Spleen (tissue), 7 donors: Measurements from ENCODE around the gene FSTL4.

Experiments
- CTCF ChIP-seq, 11 experiments: fragments of 200-600 bp in 7 of 11; fragments of 450-650 bp in 4 of 11; sonication (generic) in 4 of 11; IDR thresholded peaks in 8 of 11; conservative IDR thresholded peaks in 3 of 11; 1 replicate in 7 of 11; 2 replicates in 4 of 11; pipeline versions ENCODE4 v1.4.0 to v1.8.0; 2016 to 2021; ENCODE audit warnings: antibody characterized with exemption in 11 of 11, inconsistent platforms in 4 of 11, mild to moderate bottlenecking in 1 of 11
- POLR2A ChIP-seq, 3 donors: fragments of 450-650 bp; IDR thresholded peaks; one replicate each; pipeline ENCODE4 v1.5.1; 2017; ENCODE audit warnings: antibody characterized with exemption in 3 of 3, mild to moderate bottlenecking in 1 of 3
- POLR2AphosphoS5 ChIP-seq, 3 donors: sonication (generic); formaldehyde crosslinking; IDR thresholded peaks; one replicate each; pipeline ENCODE4 v1.5.1; 2017; ENCODE audit warnings: antibody characterized with exemption in 3 of 3
- donor health status: DM: no; HTN: no; CAD: no; lungs with moderate emphysema.
- donor health status: DM: no; HTN: no; CAD: no.
- donor health status: DM: no; HTN: no; CAD: no.

DNA sequence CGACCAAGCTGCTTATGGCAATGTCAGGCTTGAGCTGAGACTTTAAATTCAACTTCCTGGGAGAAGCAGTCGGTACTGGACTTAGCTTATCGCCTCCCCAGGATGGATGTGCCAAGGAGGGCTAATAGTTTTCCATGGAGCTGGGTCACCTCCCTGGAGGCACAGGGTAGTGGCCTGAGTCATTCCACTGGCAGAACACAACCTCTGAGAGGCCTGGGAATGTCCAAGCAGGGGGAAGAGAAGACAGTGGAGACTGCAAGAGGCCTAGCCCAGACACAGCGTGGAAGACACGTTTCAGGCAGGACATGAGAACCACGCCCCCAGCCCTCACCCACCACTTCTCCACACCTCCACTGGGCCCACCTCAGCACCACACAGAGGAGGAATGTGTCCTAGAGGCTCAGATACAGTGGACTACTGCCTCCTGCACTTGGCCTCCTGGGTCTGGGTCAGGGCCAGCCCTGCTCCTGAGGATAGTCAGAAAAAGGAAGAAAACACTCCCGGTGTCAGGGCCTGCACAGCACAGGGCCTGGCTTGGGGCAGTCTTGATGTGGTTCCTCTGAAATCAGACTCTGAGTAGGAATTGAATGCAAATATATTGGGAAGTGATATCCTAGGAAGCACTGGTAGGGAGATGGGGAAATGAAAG lies 171.8 kb downstream of the FSTL4 start:
- TF ChIP-seq CTCF (IDR thresholded peaks at IDR 0.05 in 8 of 11, conservative IDR thresholded peaks at IDR 0.05 in 3 of 11), result no peak
- TF ChIP-seq POLR2A (IDR thresholded peaks at IDR 0.05), result no peak
- no peak for TF ChIP-seq POLR2AphosphoS5 (IDR thresholded peaks at IDR 0.05)
